MM.1S (cell line): Measurements from ENCODE around the gene LYG2.
"Not testable (repeated sequence)": the region's sequence is repeated elsewhere in the genome, so short reads cannot be mapped to it uniquely, and the experiment has no call there.

ENCODE experiments used
- CTCF ChIP-seq: fragments of 300-600 bp; sonication (generic); IDR thresholded peaks from 2 replicates; pipeline ENCODE4 v1.5.1; 2016; ENCODE audit warnings: antibody characterized with exemption, low read length, mixed read lengths
- EZH2phosphoT487 ChIP-seq: fragments of 300-600 bp; sonication (generic); IDR thresholded peaks from 2 replicates; pipeline ENCODE4 v1.6.1; 2018; ENCODE audit warnings: antibody characterized with exemption, low read length

DNA sequence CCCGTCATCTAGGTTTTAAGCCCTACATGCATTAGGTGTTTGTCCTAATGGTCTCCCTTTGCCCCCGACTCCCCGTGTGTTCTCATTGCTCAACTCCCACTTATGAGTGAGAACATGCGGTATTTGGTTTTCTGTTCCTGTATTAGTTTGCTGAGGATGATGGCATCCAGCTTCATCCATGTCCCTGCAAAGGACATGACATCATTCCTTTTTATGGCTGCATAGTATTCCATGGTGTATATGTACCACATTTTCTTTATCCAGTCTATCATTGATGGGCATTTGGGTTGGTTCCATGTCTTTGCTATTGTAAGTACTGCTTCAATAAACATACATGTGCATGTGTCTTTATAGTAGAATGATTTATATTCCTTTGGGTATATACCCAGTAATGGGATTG is 63.1 kb downstream of the LYG2 start:
- not testable (repeated sequence) for TF ChIP-seq CTCF, EZH2phosphoT487
